HEK293 (cell line): ENCODE data around the gene MYOM1.

Experiments
- CTCF ChIA-PET: fragments of 350-600 bp; formaldehyde crosslinking; extraction: SDS; loops from one replicate; lab custom pipeline; 2021; ENCODE audit warnings: antibody characterized with exemption; lab: Yijun Ruan, JAX
- POLR2A ChIA-PET: fragments of 300-600 bp; formaldehyde crosslinking; extraction: SDS; loops from one replicate; lab custom pipeline; 2020; ENCODE audit warnings: antibody characterized with exemption, inconsistent platforms; lab: Yijun Ruan, JAX
- H3K27ac ChIP-seq: fragments of 200-500 bp; sonication (Bioruptor generic); 2 replicates; pipeline ENCODE4 v1.5.1; 2014; ENCODE audit warnings: low read depth, low read length, control low read depth, inconsistent platforms; ENCODE audit errors: extremely low read depth
- H3K36me3 ChIP-seq, 2 experiments: fragments of 200-500 bp in 1 of 2; sonication (Bioruptor generic) in 1 of 2; 1 replicate in 1 of 2; 2 replicates in 1 of 2; pipeline ENCODE4 v1.5.1; 2014 to 2017; ENCODE audit warnings: inconsistent platforms in 2 of 2, low read length in 2 of 2; ENCODE audit not compliant: control insufficient read depth in 2 of 2, insufficient read depth in 1 of 2
- H3K4me1 ChIP-seq: fragments of 200-500 bp; sonication (Bioruptor generic); 2 replicates; pipeline ENCODE4 v1.5.1; 2014; ENCODE audit warnings: mild to moderate bottlenecking, low read length, inconsistent platforms; ENCODE audit not compliant: control insufficient read depth, insufficient read depth
- H3K4me3 ChIP-seq: 2 replicates; pipeline ENCODE4 v1.5.1; 2011; ENCODE audit warnings: low read depth, mild to moderate bottlenecking, control low read depth, low read length, moderate library complexity
- H3K9me3 ChIP-seq: fragments of 200-500 bp; sonication (Bioruptor generic); 2 replicates; pipeline ENCODE4 v1.5.1; 2014; ENCODE audit warnings: low read depth, low read length, inconsistent platforms; ENCODE audit not compliant: control insufficient read depth, insufficient read depth
- GLI2 ChIP-seq: fragments of 450-650 bp; formaldehyde crosslinking; IDR thresholded peaks from 2 replicates; pipeline ENCODE4; 2017; ENCODE audit warnings: missing biosample characterization, missing genetic modification characterization, low read depth, borderline replicate concordance
- GLIS2 ChIP-seq: fragments of 450-650 bp; formaldehyde crosslinking; IDR thresholded peaks from 2 replicates; pipeline ENCODE4 v1.5.1; 2016; ENCODE audit warnings: missing biosample characterization, missing genetic modification characterization
- HOXA7 ChIP-seq: sonication (generic); formaldehyde crosslinking; IDR thresholded peaks from 2 replicates; pipeline ENCODE4 v1.8.1; 2022; ENCODE audit warnings: missing genetic modification reagents, borderline replicate concordance
- KLF10 ChIP-seq: fragments of 450-650 bp; IDR thresholded peaks from 2 replicates; pipeline ENCODE4 v1.5.1; 2018; ENCODE audit warnings: missing biosample characterization, mild to moderate bottlenecking, missing genetic modification characterization
- KLF7 ChIP-seq: fragments of 450-650 bp; formaldehyde crosslinking; IDR thresholded peaks from 2 replicates; pipeline ENCODE4 v1.5.1; 2016; ENCODE audit warnings: missing biosample characterization, missing genetic modification characterization, borderline replicate concordance
- TCF7L2 ChIP-seq: IDR thresholded peaks from 2 replicates; pipeline ENCODE4 v1.6.1; 2011; ENCODE audit warnings: low read depth, mild to moderate bottlenecking, inconsistent platforms, low read length, moderate library complexity, borderline replicate concordance
- ZBTB48 ChIP-seq: fragments of 450-650 bp; formaldehyde crosslinking; IDR thresholded peaks from 2 replicates; pipeline ENCODE4 v1.5.1; 2016; ENCODE audit warnings: missing biosample characterization, missing genetic modification characterization
- ZBTB7A ChIP-seq: fragments of 450-650 bp; formaldehyde crosslinking; IDR thresholded peaks from 2 replicates; pipeline ENCODE4 v1.5.1; 2016; ENCODE audit warnings: low read depth, missing biosample characterization, missing genetic modification characterization
- ZFP69B ChIP-seq: fragments of 450-650 bp; formaldehyde crosslinking; IDR thresholded peaks from 2 replicates; pipeline ENCODE4 v1.5.1; 2016; ENCODE audit warnings: missing biosample characterization, missing genetic modification characterization
- ZNF214 ChIP-seq: fragments of 450-650 bp; formaldehyde crosslinking; IDR thresholded peaks from 2 replicates; pipeline ENCODE4 v1.5.1; 2017; ENCODE audit warnings: missing biosample characterization, mild to moderate bottlenecking, missing genetic modification characterization, borderline replicate concordance
- ZNF366 ChIP-seq: fragments of 450-650 bp; formaldehyde crosslinking; conservative IDR thresholded peaks from 2 replicates; pipeline ENCODE4 v1.5.1; 2016; ENCODE audit warnings: missing biosample characterization, missing genetic modification characterization
- ZNF37A ChIP-seq: fragments of 450-650 bp; IDR thresholded peaks from 2 replicates; pipeline ENCODE4 v1.5.1; 2018; ENCODE audit warnings: missing biosample characterization, missing genetic modification characterization
- ZNF549 ChIP-seq: fragments of 450-650 bp; IDR thresholded peaks from 2 replicates; pipeline ENCODE4 v1.5.1; 2018; ENCODE audit warnings: missing biosample characterization, missing genetic modification characterization, mild to moderate bottlenecking, inconsistent platforms, moderate library complexity
- ZNF561 ChIP-seq: fragments of 450-650 bp; IDR thresholded peaks from 2 replicates; pipeline ENCODE4 v1.5.1; 2018; ENCODE audit warnings: missing biosample characterization, missing genetic modification characterization, borderline replicate concordance
- ZNF791 ChIP-seq: fragments of 450-650 bp; formaldehyde crosslinking; IDR thresholded peaks from 2 replicates; pipeline ENCODE4 v1.5.1; 2016; ENCODE audit warnings: missing biosample characterization, missing genetic modification characterization
- TF ChIP-seq, protein P1 (sequence below): fragments of 450-650 bp; formaldehyde crosslinking; IDR thresholded peaks from 2 replicates; pipeline ENCODE4 v1.5.1; 2016; ENCODE audit warnings: missing biosample characterization, missing genetic modification characterization
- TF ChIP-seq, protein P2 (sequence below): fragments of 450-650 bp; formaldehyde crosslinking; IDR thresholded peaks from 2 replicates; pipeline ENCODE4 v1.5.1; 2016; ENCODE audit warnings: missing biosample characterization, missing genetic modification characterization
- TF ChIP-seq, protein P3 (sequence below): fragments of 450-650 bp; formaldehyde crosslinking; IDR thresholded peaks from 2 replicates; pipeline ENCODE4 v1.5.1; 2016; ENCODE audit warnings: missing biosample characterization, missing genetic modification characterization, borderline replicate concordance
- TF ChIP-seq, protein P4 (sequence below): fragments of 450-650 bp; formaldehyde crosslinking; IDR thresholded peaks from 2 replicates; pipeline ENCODE4 v1.5.1; 2016; ENCODE audit warnings: missing biosample characterization, missing genetic modification characterization
- TF ChIP-seq, protein P5 (sequence below): IDR thresholded peaks from 2 replicates; pipeline ENCODE4 v1.6.1; 2011; ENCODE audit warnings: mild to moderate bottlenecking, low read depth, low read length, borderline replicate concordance
- TF ChIP-seq, protein P6 (sequence below): fragments of 450-650 bp; formaldehyde crosslinking; IDR thresholded peaks from 2 replicates; pipeline ENCODE4 v1.5.1; 2017; ENCODE audit warnings: missing biosample characterization, missing genetic modification characterization

MYOM1 gene

DNA sequence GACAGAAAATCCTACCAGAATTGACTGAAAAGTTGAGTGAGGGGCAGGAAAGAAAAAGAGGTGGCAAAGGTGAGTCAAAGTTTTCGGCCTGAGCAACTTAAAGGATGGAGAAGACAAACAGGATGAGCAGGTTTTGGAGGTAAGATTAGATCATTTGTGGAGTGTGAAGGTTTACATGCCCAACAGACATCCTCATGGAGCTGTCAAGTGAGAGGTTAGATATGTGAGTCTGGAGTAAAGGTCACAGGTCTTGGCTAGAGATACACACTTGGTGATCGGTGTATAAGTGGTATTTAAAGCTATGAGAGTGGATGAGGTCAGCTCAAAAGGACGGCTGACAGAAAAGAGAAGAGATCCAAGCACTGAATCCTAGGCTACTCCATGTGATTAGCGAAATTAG lies 16.7 kb upstream of the MYOM1 start:
- H3K36me3 ChIP-seq = no peaks in the 10 kb centered on the region
- CTCF ChIA-PET = interaction anchor here (1.5 kb wide), 1 partner anchor 10 kb away, joined by 5 read pairs; no protein-coding TSS in a partner anchor
- H3K9me3 ChIP-seq = no peaks in the 10 kb centered on the region
- no peak overlapping the region for H3K27ac ChIP-seq
- H3K4me1 ChIP-seq = no peaks in the 10 kb centered on the region
- H3K4me3 ChIP-seq = no peak overlapping the region
- TF ChIP-seq KLF7 (tag by site-specific recombination) (no peak), ZNF37A (tag by site-specific recombination) (no peak), ZNF366 (tag by site-specific recombination) (no peak), ZBTB48 (no peak), ZNF561 (tag by site-specific recombination) (no peak), GLIS2 (tag by site-specific recombination) (no peak), ZBTB7A (tag by site-specific recombination) (no peak)
- TF ChIP-seq, protein P1, sequence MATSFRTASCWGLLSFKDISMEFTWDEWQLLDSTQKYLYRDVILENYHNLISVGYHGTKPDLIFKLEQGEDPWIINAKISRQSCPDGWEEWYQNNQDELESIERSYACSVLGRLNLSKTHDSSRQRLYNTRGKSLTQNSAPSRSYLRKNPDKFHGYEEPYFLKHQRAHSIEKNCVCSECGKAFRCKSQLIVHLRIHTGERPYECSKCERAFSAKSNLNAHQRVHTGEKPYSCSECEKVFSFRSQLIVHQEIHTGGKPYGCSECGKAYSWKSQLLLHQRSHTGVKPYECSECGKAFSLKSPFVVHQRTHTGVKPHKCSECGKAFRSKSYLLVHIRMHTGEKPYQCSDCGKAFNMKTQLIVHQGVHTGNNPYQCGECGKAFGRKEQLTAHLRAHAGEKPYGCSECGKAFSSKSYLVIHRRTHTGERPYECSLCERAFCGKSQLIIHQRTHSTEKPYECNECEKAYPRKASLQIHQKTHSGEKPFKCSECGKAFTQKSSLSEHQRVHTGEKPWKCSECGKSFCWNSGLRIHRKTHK (tag by site-specific recombination) = no peak
- TF ChIP-seq, protein P2, sequence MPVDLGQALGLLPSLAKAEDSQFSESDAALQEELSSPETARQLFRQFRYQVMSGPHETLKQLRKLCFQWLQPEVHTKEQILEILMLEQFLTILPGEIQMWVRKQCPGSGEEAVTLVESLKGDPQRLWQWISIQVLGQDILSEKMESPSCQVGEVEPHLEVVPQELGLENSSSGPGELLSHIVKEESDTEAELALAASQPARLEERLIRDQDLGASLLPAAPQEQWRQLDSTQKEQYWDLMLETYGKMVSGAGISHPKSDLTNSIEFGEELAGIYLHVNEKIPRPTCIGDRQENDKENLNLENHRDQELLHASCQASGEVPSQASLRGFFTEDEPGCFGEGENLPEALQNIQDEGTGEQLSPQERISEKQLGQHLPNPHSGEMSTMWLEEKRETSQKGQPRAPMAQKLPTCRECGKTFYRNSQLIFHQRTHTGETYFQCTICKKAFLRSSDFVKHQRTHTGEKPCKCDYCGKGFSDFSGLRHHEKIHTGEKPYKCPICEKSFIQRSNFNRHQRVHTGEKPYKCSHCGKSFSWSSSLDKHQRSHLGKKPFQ = no peak
- TF ChIP-seq, protein P3, sequence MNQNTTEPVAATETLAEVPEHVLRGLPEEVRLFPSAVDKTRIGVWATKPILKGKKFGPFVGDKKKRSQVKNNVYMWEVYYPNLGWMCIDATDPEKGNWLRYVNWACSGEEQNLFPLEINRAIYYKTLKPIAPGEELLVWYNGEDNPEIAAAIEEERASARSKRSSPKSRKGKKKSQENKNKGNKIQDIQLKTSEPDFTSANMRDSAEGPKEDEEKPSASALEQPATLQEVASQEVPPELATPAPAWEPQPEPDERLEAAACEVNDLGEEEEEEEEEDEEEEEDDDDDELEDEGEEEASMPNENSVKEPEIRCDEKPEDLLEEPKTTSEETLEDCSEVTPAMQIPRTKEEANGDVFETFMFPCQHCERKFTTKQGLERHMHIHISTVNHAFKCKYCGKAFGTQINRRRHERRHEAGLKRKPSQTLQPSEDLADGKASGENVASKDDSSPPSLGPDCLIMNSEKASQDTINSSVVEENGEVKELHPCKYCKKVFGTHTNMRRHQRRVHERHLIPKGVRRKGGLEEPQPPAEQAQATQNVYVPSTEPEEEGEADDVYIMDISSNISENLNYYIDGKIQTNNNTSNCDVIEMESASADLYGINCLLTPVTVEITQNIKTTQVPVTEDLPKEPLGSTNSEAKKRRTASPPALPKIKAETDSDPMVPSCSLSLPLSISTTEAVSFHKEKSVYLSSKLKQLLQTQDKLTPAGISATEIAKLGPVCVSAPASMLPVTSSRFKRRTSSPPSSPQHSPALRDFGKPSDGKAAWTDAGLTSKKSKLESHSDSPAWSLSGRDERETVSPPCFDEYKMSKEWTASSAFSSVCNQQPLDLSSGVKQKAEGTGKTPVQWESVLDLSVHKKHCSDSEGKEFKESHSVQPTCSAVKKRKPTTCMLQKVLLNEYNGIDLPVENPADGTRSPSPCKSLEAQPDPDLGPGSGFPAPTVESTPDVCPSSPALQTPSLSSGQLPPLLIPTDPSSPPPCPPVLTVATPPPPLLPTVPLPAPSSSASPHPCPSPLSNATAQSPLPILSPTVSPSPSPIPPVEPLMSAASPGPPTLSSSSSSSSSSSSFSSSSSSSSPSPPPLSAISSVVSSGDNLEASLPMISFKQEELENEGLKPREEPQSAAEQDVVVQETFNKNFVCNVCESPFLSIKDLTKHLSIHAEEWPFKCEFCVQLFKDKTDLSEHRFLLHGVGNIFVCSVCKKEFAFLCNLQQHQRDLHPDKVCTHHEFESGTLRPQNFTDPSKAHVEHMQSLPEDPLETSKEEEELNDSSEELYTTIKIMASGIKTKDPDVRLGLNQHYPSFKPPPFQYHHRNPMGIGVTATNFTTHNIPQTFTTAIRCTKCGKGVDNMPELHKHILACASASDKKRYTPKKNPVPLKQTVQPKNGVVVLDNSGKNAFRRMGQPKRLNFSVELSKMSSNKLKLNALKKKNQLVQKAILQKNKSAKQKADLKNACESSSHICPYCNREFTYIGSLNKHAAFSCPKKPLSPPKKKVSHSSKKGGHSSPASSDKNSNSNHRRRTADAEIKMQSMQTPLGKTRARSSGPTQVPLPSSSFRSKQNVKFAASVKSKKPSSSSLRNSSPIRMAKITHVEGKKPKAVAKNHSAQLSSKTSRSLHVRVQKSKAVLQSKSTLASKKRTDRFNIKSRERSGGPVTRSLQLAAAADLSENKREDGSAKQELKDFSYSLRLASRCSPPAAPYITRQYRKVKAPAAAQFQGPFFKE = no peak
- TF ChIP-seq, protein P4, sequence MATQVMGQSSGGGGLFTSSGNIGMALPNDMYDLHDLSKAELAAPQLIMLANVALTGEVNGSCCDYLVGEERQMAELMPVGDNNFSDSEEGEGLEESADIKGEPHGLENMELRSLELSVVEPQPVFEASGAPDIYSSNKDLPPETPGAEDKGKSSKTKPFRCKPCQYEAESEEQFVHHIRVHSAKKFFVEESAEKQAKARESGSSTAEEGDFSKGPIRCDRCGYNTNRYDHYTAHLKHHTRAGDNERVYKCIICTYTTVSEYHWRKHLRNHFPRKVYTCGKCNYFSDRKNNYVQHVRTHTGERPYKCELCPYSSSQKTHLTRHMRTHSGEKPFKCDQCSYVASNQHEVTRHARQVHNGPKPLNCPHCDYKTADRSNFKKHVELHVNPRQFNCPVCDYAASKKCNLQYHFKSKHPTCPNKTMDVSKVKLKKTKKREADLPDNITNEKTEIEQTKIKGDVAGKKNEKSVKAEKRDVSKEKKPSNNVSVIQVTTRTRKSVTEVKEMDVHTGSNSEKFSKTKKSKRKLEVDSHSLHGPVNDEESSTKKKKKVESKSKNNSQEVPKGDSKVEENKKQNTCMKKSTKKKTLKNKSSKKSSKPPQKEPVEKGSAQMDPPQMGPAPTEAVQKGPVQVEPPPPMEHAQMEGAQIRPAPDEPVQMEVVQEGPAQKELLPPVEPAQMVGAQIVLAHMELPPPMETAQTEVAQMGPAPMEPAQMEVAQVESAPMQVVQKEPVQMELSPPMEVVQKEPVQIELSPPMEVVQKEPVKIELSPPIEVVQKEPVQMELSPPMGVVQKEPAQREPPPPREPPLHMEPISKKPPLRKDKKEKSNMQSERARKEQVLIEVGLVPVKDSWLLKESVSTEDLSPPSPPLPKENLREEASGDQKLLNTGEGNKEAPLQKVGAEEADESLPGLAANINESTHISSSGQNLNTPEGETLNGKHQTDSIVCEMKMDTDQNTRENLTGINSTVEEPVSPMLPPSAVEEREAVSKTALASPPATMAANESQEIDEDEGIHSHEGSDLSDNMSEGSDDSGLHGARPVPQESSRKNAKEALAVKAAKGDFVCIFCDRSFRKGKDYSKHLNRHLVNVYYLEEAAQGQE (tag by site-specific recombination) = no peak
- POLR2A ChIA-PET = no interaction called here

DNA sequence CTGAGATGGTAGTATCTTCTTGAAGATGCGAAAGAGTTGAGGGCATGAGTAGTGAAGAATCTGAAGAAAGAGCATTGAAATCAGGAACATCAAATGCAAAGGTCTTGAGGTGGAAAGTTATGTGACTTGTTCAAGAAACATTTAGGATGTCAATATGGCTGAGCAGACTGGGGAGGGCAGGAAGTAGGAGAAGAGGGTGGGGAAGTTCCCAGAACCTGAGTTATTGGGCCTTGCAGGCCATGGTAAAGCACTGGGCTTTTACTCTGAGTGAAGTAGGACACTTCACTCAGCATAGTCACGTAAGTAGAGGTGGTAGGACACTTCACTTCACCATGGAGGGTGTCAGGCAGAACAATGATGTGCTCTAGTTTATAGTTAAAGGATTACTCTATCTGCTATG lies 16.1 kb upstream of the MYOM1 start:
- CTCF ChIA-PET = interaction anchor here (1.5 kb wide), 1 partner anchor 10 kb away, joined by 5 read pairs; no protein-coding TSS in a partner anchor
- POLR2A ChIA-PET = no interaction called here
- Histone ChIP-seq H3K4me3 (no peak overlapping the region), H3K36me3 (no peaks in the 10 kb centered on the region), H3K27ac (no peak overlapping the region), H3K9me3 (no peaks in the 10 kb centered on the region), H3K4me1 (no peaks in the 10 kb centered on the region)
- TF ChIP-seq GLI2 (no peak), ZNF214 (no peak), ZFP69B (no peak), ZNF791 (tag by site-specific recombination) (no peak), ZNF549 (tag by site-specific recombination) (no peak), KLF10 (no peak), HOXA7 (CRISPR knock-in tag) (no peak), TCF7L2 (no peak)
- TF ChIP-seq, protein P5, sequence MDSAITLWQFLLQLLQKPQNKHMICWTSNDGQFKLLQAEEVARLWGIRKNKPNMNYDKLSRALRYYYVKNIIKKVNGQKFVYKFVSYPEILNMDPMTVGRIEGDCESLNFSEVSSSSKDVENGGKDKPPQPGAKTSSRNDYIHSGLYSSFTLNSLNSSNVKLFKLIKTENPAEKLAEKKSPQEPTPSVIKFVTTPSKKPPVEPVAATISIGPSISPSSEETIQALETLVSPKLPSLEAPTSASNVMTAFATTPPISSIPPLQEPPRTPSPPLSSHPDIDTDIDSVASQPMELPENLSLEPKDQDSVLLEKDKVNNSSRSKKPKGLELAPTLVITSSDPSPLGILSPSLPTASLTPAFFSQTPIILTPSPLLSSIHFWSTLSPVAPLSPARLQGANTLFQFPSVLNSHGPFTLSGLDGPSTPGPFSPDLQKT = no peak
- TF ChIP-seq, protein P6, sequence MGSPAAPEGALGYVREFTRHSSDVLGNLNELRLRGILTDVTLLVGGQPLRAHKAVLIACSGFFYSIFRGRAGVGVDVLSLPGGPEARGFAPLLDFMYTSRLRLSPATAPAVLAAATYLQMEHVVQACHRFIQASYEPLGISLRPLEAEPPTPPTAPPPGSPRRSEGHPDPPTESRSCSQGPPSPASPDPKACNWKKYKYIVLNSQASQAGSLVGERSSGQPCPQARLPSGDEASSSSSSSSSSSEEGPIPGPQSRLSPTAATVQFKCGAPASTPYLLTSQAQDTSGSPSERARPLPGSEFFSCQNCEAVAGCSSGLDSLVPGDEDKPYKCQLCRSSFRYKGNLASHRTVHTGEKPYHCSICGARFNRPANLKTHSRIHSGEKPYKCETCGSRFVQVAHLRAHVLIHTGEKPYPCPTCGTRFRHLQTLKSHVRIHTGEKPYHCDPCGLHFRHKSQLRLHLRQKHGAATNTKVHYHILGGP (tag by site-specific recombination) = no peak
